Inflammatory macrophage (primary cell): ENCODE results near the gene TCL1B.
"Not testable (repeated sequence)": the region's sequence is repeated elsewhere in the genome, so short reads cannot be mapped to it uniquely, and the experiment has no call there.

ENCODE experiments used
- DNase-seq, 2 donors: peaks; one replicate each; pipeline ENCODE4 v3.0.0-alpha.2; 2020 to 2022
- total RNA-seq, 18 experiments: gene quantifications; one replicate each; lab custom pipeline; 2026; ENCODE audit warnings: mixed read lengths in 6 of 18, inconsistent platforms in 2 of 18; lab: John Stamatoyannopoulos, UW

The TCL1B gene, protein sequence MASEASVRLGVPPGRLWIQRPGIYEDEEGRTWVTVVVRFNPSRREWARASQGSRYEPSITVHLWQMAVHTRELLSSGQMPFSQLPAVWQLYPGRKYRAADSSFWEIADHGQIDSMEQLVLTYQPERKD
- total RNA-seq = 0 reads per million in 18 experiments

DNA sequence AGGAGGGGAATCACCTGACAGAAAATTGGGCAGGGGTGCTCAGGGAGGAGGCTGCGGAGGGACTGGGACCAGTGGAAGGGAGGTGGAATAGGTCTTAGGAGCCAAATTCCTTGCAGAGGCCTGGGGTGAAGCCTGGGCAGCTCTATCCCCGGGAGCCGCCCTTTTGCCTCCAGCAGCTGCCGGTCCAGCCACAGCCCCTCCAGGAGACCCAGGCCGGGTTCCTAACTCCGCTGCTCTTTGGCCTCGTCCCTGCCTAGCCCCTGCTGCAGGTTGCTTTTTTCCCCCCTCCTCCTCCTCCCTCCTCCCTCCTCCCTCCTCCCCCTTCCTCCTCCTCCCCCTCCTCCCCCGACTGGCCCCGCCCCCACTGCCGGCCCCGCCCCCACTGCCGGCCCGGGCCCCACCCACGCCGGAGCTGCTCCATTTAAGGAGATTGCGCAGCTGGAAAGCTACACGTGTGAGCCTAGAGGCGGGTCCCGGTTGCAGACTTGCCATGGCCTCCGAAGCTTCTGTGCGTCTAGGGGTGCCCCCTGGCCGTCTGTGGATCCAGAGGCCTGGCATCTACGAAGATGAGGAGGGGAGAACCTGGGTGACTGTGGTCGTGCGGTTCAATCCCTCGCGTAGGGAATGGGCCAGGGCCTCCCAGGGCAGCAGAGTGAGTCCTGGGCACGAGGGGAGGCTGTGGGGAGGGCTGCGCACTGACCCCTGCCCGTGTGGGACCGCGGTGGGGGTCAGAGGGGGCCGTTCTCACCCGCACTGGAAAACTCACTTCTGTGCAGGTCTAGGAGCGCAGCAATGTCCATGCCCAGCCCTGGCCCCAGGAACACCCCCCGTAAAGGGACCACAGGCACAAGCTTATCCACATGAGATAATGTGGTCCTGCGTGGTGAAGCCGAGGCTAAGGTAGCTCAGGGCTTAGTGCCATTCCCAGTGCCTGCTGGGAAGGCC, at the start of gene TCL1B:
Gene TCL1B (plus strand): TSS at position 449 of the 945 bp plus-strand sequence. CDS start 42 bp downstream, at position 491.
- no peak for DNase-seq

DNA sequence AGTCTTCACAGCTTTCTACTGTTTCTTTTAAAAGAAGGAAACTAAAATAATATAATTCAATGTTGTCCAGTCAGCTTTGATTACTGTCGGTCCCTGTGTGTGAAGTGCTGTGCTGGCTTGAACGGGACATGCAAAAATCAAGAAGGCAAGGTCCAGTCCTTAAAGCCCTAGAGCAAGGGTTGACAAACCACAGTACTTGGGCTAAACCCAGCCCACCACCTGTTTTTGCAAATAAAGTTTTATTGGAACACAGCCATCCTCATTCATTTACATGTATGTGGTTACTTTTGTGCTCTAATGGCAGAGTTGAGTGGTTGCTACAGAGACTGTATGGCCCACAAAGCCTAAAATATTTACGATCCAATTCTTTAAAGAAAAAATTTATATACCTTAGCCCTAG, 41.2 kb upstream of the TCL1B start:
- DNase-seq = no peak

DNA sequence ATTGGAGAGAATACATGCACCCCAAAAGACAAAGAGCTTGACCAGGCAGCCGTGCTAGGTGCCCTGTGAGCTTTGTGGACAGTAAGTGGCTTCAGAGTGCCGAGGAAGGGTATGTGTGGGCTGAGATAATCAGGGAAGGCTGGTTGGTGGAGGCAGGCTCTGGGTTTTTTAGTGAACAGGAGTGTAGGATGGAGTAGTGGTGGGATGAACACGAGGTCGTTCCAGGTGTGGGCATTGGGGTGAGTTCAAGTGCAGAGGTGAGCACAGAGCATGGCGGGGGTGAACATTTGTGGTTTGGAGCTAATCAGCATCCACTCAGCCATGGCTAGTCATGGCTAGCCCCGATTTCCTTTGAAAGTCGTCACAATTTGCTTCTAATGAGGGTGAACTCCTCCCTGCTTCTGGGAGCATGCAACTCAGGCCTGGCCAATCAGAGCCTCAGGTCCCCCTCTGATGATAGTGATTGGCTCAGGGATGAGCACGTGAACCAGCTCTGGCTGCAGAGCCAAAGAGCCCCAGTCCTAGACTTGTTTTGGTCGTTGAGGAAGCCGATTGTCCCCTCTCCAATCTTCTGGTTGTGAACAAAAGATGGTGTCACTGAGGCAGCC, 40.7 kb upstream of the TCL1B start:
- no peak for DNase-seq

DNA sequence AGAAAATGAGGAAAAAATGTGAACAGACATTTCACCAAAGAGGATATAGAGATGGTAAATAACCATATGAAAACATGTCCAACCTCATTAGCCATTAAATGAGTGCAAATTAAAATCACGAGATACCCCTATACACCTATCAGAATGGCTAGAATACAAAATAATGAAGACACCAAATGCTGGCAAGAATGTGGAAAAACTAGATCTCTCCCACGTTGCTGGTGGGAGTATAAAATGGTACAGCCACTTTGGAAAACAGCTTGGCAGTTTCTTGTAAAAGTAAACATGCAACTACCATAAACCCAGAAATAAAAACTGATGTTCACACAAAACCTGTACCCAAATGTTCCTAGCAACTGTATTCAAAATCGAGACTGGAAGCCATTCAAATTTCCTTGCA, 38.3 kb upstream of the TCL1B start:
- DNase-seq = no peak

DNA sequence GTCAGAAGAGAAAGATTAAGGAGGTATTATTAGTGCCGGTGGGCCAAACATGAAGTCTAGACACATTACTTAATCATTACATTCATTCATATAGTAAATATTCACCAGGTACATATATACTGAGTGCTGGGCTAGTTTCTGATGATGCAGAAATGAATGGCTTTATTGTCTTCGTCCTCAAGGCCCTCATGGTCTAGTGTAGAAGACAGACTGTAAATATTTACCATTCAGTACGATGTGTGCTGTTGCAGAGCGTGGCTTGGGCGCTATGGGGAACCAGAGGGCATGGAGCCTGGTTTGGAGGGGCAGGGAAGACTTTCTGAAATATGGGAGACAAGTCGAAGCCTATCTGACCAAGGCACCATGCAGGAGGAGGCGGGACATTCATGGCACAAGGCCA, 37.0 kb upstream of the TCL1B start:
- DNase-seq = no peak

DNA sequence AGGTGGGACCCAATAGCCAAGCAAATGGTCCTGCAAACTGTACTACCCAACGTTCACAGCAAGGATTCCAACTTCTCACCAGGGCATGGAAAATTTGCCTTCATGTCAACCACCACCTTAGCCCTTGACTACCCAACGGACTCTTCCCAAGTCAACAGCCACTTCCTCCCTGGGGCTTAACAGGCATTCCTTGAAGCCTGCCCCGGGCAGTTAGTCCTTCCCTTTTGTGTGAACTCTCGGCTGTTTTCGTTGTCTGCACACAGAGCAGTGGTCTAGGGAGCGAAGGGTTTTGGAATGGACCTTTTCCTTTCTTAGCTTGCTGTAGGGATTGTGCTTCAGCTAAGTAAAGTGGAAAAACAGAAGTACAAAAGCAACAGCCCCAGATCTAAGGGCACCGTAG, 35.2 kb upstream of the TCL1B start:
- no peak for DNase-seq

DNA sequence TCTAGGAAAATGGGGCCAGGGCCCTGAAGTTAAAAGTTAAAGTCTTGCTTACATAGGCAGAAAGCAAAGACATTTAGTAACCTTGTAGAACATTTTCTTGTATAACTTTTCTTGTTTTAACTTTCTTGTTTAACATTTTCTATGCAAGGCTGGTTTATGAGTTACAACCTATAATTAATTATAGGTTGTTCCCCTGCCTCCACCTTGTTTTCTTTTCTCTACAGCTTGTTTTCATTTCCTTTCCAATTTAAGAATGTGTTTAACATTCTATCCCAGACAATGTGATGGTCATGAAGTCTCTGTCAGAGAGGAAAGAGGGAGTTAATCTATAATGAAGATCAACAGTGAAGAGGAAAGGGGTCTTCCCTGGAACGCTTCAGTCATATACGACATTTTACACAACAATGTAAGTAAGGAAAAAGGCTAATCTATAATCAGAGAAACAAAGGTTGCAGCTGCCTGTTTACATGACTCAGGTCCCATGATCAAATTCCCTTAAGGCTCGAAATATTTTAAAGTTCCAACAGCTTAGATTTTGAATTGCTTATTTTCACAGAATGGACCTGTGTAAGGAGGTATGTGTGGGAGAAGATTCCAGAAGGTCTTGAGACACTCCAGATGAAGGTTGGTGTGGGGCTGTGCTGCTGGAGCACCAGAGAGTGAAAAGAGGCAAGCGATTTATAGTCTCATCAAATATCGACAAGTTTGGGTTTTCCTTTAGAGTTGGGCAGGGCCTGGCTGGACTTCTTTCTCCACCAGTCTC, 34.2 kb upstream of the TCL1B start:
- DNase-seq = no peak

DNA sequence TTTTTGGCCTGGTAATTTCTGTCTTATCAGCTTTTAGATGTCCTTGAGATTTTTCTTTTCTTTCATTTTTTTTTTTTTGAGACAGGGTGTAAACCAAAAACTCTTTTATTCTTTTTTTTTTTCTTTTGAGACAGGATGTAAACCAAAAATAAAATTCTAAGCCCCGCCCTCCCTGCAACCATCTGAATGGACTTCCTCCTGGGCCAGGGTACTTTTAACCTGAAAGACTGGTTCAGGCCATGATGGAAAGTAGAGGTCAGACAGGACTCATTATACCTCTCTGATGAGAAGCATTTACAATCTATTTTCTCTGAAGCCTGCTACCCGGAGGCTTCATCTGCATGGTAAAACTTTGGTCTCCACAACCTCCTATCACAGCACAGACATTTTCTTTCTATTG, 33.5 kb upstream of the TCL1B start:
- DNase-seq = no peak

DNA sequence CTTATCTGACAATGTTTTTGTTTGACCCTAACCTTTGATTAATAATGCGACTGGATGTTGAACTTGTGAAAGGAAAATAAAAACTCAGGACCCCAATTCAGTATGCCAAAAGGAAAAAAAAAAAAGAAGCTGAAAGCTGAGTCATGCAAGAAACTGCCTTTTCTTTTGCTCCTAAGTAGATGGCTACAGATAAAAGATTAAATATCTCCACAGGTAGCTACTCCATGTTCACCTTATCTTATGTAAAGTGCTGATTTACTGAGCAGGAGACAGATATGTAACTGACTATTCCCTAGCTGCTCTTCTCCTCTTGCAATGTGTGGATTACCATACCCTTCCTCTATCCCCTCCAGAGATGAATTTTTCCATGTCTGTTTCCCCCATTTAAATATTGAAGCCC, 30.8 kb upstream of the TCL1B start:
- no peak for DNase-seq

DNA sequence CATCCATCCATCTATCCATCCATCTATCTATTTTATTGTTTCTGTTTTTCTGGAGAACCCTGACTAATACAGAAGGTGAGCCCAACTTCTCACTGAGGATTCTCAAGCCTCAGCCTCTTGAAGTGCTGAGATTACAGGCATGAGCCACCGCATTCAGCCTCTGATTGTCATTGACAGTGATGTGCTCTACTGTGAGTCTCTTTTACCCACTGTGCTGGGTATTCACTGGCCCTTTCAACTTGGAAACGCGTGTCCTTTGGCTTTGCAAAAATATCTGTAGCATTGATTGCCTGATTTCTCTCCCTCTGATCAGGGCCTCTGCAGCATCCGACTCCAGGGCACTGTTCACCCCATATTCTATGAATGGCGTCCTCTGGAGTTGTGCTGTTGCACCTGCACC, 29.6 kb upstream of the TCL1B start:
- no peak for DNase-seq

DNA sequence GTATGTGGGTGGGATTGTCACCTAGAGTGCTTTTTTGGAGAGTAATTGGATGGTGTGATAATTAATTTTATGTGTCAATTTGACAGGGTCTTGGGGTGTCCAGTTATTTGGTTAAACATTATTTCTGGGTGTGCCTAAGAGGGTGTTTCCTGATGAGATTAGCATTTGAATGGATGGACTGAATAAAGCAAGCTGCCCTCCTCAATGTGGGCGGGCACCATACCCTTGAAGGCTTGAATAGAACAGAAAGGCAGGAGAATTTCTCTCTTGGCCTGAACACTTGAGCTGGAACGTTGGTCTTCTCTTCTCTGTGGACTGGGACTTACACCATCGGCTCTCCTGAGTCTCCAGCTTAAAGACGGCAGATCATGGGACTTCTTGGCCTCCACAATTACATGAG, 28.8 kb upstream of the TCL1B start:
- DNase-seq = no peak

DNA sequence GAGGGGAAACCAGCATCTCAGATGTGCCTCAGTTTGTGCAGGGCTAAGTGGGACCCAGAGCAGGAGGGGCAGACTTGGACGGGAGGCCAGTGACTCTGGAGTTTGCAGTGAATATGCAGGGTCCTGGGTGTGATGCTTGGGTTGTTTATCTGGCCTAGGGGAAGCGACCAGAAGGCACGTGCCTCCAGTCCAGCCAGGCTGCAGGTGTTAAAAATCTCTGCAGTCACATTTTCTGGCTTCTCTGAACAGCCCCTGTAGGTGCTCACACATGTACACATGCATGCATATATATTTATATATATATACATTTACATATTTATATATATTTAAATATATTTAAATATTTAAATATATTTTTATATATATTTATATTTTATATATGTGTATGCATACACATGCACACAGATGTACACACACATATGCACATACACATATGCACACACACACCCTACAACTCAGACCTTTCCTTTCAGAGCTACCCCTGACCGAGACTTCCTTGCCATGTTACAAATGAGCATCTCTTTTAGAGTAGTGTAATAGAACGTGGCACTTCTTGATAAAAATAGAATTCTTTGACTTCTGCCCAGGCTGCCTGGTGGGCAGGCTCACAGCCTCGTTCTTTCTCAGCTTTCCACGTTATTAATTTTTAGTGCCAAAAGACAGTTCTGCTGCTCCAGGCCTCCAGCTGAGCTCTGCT, 26.8 kb upstream of the TCL1B start:
- no peak for DNase-seq

DNA sequence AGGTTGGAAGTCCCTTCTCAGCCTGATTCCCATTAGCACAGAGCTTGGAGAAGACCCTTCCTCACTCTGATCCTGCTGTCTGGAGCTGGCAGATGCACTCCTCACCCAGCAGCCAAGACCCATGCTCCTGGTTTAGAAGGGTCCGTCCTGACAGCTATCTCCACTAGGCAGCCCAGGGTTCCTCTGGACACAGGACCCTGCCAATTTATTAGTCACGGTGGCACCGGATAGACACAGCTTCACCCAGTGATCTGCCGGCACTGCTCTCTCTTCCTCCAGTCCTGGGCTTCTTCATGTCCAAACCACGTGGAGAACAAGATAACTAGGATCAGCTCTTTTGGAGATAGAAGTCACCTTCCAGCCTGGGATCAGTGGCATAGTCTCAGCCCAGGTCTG, 26.2 kb upstream of the TCL1B start:
- no peak for DNase-seq

DNA sequence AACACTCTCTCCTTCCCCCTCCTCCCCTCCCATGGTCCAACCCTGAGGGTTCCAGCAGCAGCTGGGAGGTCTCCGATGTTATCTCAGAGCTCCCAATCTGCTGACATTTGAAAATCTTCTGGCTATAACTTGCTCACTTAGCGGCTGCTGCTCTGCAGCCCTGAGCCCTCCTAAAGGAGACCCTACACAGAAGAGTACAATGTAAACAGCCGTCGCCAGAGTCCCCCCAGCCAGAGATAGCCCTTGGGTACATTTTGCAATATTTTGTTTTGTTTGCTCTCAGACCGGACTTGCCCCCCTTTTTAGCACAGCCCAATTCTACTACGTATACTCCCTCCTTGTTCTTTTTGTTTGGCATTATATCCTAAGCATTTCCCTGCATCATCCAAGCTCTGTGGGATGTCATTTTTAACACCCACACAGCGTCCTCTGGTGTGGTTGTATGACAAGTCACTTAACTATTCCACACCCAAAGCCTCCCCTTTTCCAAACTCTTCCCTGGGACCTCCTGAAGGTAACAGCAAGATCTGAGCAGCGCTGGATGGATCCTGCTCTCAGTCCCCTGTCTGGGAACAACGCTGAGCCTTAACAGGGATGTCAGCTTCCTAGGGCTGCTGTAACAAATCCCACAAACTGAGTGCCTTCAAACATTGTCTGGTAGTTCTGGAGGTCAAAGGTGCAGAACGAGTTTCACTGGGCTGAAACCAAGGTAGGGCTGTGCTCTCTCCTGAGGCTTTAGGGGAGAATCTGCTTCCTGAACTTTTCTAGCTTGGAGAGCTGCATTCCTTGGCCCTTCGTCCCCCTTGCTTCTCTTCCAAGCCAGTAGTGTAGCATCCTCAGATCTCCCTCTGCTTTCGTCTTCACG, 25.3 kb upstream of the TCL1B start:
- no peak for DNase-seq

DNA sequence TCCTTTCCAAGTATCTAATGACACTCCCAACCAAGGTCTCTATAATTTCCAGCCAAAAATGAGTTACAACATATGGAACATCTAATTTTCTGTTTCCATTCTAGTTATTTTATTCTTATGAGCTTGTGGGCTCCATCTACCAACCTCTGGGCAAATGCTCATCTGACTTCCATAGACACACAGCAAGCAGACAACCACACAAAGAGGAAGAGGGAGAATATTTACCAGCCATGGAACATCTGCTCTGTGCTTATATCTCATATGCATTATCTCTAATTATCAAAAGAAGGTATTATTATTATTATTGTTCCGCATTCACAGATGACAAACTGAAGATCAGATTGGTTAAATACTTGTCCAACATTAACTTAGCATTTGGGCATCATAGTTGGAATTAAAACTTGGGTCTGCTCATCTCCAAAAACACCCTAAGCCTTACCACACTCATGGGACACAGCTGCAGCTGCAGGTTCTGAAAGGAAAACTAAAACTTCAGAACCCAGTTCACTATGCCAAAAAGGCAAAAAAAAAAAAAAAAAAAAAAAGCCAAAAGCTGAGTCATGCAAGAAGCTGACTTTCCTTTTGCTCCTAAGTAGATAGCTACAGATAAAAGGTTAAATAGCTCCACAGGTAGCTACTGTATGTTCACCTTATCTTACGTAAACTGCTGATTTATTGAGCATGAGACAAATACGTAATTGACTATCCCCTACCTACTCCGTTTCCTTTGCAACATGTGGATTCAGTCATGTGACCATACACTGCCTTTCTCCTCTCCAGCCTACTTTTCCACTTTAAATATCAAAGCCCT, 23.6 kb upstream of the TCL1B start:
- DNase-seq = no peak

DNA sequence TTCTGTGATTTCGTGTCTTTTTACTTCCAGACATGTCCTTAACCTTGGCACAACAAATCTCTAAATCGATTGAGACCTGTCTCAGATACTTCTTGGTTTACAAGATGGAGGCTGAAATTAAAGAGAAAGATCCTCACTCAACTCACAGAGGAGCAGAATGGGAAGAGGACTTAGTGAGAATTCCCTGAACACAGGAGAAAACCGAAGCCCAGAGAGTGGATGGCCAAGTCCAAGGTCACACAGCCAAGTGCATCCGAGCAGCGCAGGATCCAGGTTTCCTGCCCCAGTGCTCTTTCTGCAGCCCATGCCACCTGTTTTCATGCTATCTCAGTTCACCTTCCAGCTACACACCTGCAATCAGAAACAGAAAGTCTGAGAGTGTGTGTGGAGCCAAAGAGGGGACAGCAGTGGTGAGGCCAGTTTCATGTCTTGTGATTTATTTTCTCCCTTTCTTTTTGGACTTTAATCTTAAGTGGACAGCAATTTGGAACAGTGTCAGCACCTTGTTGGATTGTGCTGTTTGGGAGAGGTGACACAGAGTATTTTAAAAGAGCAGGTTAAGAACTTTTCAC, 22.9 kb upstream of the TCL1B start:
- DNase-seq = no peak

DNA sequence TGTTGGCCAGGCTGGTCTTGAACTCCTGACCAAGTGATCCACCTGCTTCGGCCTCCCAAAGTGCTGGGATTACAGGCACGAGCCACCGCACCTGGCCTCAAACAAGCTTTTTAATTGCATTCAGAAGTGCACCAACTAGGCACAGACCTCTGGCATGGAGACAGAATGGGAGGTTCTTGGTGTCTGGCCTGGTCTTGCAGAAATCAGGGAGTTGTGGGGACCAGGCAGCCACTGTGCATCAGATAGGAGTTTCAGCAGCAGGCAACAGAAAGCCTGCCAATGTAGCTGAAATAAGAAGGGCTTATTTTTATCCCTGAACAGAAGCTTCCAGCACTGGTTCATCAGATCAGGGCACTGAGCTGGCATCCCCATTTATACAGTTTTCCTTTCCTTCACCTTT, 22.2 kb upstream of the TCL1B start:
- no peak for DNase-seq

DNA sequence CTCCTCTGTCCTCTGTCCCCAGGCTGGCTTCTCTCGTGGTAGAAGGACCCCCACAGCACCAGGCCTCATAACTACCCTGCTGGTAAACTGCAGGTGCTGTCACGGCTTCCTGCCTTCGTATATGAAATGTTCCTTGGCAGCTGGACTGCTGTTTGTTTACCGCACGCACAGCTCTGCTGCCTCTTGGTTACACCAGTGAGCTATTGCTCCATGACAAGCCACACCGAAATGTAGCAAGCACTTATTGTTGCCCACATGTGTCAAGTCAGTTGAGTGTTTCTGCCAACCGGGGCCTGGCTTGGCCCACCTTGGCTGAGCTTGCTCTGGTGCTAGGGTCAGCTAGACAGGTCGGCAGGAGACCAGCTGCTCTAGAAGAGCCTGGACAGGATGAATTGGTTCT, 21.7 kb upstream of the TCL1B start:
- DNase-seq = no peak

DNA sequence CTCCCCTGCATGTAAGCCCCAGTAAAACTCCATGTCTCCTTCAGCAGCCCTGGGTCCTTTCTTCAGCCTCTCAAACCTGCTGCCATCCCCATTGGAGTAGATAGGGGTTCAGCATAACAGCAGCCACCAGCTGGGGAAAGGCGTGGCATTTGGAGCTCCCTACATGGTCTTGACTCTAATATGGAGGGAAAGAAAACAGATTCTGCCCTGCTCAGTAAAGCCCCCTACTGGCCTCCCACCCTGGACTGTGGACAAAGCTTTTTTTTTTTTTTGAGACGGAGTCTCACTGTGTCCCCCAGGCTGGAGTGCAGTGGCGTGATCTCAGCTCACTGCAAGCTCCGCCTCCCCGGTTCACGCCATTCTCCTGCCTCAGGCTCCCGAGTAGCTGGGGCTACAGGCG, 20.7 kb upstream of the TCL1B start:
- DNase-seq = not testable (repeated sequence)

DNA sequence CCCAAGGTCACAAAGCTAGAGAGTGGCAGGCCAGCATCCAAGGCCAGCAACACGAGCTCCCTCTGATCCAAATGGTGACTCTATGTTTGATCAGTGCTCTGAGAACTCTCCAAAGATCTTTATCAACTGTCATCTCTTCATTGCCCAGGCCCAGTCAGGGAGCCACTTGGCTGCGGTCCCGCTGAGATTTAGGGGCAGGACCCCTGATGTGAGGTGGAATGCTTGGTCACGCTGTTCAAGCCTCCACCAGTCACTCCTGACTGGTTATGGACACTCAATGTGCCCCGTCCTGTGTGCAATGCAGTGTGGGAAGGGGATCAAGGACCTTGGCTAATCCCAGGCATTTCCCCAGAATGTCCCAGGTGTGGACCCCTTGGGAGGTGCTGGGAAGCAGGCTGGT, 19.8 kb upstream of the TCL1B start:
- DNase-seq = no peak
